ENCODE measurements around the gene PCGF2. TPM values are rescaled to one million over a fixed set of nuclear protein-coding genes. Genes with fewer than 3 reads are reported as not detected.
"Not testable (repeated sequence)": the region's sequence is repeated elsewhere in the genome, so short reads cannot be mapped to it uniquely, and the experiment has no call there.

Gene PCGF2
- total RNA-seq = 2.4 and 7.8 TPM in 2 replicates

DNA sequence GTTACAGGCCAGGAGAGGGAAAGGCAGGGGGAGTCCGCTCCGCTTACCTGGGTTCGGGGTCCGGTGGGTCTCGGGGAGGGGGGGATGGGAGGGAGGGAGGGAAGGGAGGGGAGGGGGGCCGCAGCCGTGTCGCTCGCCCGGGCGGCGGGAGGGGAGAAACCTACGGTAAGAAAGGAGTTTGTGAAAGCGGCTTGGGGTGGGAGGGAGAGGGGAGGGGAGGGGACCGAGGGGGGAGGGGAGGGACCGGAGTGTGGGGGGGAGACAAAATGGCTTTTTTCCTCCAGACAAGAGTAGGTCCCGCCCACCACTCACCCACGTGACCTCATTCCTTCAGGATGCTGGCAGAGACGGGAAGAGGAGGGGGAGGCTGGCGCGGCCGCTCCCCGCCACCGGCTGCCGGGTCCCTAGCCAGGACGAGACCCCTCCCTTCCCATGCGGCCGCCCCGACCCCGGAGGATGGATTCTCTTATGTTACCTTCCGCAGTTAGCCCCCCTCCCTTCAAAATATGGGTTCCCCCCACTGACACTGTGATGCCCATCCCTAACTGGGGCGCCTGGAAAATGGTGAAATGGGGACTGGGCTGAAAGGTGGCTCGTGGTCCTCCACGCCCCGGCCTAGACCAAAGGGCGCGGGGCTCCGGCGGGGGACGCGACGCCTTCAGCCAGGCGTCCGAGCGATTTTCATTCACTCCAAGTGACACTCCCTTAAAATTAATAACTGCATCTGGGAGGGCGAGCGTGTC lies at the start of gene PCGF2:
PCGF2 (minus strand) TSS at position 188 of the 743 bp plus-strand sequence. CDS start 7,934 bp downstream, outside the sequence.
- DNase-seq = peak; percentile 92

DNA sequence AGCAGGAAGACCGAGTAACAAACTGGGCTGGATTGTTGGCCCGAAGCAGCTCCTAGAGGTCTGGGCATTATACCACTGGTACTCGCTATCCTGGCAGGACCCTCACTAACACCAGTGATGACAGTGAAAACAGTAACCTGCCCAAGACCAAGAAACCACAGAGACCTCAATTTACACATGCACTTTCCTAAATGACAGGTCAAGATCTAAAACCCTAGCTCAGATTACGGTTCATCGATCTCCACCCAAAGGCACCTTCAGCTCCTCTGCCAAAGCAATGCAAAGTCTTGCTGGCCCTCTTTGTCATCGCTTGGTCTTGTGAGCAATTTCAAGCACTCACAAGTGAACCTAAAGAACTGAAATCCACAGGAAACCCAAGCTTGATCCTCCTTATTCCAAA lies 49.7 kb upstream of the PCGF2 start:
- peak; percentile 7 for DNase-seq

DNA sequence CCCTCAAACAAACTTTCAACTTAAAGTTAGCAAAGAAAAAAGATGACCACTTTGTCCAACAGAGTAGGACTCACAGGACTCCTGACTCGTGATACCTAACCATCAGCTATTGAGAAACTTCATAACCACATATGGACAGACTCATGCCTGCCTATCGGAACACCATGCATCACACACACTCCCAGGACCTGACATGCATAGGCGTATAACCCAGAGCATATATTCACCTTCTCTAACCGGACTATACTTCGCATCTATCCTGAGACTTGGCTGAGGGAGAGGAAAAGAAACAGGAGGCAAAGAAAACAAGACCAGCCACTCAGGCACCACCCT lies 49.0 kb upstream of the PCGF2 start:
- peak; percentile 8 for DNase-seq

DNA sequence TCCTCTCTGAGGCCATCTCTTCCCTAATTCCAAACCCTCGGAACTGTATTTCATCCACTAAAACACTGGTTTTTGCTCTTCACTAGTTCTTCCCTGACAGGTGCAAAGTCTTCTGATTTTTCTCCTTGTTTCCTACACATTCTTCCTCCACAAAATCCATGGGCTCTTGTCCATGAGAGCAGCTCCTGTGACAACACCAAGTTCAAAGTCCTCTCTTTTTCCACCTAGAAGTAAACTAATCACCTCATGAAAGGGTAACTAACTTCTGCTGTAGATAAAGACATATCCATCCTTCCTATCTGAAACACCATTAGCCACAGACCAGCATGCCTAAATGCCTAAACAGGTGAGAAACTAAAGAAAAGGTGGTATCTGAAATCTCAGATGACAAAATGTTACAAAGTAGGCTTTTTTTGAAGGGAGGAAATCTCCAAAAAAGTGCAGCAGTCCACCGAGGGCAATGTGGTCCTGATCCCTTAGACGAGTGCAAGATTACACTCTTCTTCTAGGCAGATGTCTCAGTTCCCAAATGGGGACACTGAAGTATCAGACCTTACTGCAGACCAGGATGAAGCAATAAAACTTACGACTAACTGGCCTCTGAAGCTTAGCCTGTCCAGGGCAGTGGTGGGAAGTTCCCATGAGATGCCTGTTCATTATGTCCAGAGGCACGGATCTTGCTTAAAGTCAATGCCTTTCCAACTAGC lies 48.5 kb upstream of the PCGF2 start:
- no peak for DNase-seq

DNA sequence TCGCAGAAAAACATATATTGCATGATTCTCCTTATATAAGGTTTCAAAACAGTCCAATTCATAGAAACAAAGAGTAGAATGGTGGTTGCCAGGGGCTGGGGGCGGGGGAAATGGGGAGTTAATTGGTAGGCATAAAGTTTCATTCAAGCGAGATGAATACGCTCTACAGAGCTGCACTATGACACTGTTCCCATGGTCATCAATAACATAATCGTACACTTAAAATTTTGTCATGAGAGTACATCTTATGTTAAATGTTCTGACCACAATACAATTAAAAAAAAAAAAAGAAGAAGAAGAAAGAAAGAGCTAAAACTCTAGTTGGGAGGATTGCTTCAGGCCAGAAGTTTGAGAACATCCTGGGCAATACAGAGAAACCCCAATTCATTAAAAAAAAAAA lies 46.1 kb upstream of the PCGF2 start:
- no peak for DNase-seq

DNA sequence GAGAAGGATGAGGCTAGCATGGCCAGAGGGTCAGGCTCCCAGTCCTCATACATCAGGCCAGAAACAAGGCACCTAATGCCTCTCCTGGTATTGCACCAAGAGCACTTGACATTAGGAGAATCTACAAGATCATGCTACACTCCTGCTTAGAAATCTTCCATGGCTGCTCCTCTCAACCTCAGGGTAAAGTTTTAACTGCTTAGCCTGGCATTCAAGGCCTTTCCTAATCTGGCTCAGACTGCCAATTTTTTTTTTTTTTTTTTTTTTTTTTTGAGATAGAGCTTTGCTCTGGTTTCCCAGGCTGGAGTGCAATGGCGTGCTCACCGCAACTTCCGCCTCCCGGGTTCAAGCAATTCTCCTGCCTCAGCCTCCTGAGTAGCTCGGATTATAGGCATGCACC lies 43.0 kb upstream of the PCGF2 start:
- DNase-seq = no peak

DNA sequence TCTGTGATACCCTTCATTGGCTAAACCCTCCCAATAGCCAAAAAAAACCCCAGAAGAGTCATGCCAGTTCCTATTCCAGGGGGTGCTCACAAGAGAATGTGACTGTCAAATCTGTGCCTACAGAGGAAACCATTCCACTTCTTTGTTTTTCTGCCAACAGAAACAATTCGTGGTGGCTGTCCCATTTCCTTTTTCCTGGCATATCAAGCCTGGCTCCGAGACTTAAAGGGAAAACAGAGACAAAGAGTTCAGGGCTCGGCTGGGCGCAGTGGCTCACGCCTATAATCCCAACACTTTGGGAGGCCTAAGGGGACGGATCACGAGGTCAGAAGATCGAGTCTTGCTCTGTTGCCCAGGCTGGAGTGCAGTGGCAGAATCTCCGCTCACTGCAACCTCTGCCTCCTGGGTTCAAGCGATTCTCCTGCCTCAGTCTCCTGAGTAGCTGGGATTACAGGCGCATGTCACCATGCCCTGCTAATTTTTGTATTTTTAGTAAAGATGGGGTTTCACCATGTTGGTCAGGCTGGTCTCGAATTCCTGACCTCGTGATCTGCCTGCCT lies 42.1 kb upstream of the PCGF2 start:
- peak; percentile 62 for DNase-seq

DNA sequence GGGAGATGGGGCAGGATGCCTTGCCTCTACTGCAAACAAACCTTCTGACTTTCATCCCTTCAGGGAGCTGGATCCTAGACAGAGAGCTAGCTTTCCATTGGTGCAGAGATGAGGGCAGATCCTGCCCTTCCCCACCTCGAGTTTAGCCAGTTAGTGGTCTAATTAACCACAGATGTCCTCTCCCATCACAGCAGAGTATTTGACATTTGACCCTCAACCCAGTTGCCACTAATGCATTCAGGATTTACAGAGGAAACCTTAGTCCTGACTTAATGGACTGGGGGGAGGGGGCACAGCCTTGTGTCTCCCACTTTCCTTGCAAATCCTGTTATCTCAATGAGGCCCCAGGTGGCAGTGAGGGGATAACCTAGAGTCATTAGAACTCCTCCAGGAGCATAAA lies 41.0 kb upstream of the PCGF2 start:
- no peak for DNase-seq

DNA sequence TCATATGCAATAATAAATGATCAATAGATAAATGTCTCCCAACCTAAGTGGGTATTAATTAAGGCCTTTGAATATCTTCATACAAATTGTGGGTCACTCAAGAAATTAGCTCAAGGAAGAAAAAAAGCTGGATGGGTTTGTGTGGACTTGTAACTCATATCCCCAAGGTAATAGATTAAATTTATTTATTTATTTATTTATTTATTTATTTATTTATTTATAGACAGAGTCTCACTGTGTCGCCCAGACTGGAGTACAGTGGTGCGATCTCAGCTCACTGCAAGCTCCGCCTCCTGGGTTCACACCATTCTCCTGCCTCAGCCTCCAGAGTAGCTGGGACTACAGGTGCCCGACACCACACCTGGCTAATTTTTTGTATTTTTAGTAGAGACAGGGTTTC lies 39.9 kb upstream of the PCGF2 start:
- not testable (repeated sequence) for DNase-seq

DNA sequence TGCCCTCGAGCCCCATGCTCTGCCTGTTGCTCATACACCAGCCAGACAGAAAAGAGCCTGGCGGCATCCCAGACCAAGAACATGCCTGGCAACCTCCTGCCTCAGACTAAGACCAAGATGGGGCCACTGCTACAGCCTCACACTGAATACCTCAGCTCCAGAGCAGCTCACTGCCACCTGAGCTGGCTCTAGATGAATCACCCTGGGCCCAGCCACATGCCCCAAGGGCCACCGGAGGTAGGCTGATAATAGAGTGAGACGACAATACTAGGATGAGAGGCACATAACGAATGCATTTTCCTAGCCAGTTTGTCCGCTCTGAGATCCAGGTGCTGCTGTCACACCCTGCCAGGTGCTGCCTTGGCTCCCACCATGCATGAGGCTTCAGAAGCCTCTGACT lies 38.2 kb upstream of the PCGF2 start:
- no peak for DNase-seq

DNA sequence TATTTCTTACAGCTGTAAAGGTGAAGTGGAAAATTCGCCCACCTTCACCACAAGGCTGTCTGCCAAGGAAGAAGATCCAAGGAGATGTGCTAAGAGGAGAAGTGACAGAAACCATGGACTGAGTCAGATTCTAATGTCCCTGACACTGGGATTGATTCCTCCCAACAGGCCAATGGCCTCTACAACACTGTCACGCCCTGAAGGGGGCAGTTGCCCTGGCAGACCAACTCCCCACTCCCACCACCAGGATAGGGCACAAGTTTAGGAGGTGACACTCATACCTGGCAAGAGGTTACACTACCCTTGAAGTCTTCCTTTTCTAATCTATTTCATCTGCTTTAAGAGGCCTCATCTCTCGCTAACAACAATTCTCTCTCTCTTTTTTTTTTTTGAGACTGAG lies 35.1 kb upstream of the PCGF2 start:
- DNase-seq = no peak

DNA sequence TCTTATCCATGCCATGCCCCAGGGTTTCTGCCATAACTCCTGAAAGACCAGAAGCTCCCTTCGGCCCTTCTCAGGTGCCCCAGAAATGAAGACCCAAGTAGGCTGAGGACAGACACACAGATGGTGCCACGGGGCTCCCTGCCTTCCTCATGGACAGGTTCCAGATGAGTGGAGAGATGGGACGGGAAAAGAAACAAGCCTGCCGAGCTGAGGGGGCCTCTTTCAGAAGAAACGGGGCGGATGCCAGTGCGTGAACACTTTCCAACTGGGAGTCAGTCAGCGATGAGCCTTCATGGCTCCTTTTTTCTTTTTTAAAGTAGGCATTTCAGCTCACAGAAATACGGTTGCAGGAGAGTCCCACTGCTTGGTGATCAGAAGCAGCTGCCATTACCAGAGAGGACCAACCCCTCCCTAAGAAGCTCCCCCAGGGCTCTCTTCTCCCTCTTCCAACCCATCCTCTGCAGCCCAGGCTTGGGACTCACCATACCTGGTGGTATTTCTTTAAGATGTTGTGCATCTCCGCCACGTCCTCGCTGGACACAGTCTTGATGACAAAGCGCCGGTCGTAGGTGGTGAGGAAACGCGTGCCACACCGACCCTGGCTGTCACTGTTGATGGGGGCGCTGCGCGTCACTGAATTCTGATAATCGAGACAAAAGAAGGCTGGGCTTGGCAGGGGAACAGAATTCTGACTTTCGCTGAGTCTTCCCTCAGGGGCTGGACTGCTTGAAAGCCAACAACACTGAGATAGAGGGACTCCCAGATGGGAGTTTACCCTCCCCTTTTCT lies 32.0 kb upstream of the PCGF2 start:
- no peak for DNase-seq

DNA sequence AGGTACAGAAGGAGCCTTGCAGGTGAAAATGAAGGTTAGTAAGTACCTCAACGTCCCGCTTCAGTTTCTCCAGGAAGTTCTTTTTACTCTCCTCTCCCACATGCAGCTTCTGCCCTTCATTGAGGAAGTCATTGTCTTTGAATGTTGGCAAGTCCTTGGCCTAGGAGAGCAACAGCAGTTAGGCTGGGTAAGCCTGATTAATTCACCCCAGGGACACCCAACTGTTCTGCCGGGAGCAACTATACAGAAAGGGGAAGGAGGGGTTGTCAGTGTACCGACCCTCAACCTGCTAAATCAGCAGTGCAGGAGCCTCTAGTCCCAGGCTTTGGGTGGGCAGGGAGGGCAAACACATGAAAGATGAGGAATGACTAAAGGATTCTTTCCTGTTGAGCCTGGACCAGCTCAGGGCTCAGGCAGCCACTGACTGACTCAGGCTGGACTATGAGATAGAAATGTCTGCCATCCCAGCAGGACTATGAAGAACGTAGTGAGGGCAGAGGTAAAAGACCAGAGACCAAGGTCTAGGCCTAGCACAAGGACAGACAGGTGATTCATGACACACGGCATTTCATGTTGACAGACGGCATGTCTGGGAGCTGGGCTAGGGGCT lies 29.6 kb upstream of the PCGF2 start:
- DNase-seq = no peak

DNA sequence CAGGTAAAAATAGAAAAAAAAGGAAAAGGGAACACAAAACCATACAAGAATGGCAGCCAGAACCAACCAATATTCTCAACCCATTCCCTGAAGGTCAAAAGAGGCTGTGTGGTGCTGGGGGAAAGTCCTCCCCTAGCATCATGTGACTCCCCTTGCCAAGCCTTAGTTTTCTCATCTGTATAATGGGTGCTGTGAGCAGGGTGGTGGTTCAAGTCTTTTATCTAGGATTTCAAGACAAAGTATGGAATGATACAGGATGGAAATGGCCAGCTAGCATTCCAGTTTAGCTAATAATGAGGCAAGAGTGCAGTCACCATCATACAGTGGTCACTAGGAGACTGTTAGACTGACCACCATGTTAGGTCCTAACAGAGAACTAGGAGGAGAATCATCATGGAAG lies 25.1 kb upstream of the PCGF2 start:
- DNase-seq = no peak

DNA sequence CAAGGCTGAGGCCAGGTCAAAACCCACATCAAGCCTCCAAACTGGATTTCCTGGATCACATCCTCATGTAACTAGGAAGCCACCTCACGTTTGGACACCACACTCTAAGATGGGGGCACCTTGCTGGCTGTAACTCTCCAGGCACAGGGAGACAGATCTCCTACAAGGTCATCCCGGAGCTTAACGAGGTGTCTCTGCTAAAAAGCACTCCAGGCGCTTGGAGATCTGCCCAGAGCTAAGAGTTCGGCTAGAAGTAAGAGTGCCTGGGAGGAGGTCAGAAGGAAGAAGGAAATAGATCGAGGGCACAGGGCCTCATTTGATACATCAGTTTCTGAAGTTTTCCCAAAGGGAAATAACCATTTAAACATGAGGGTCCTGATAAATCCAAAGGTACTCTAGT lies 20.3 kb upstream of the PCGF2 start:
- DNase-seq = no peak

DNA sequence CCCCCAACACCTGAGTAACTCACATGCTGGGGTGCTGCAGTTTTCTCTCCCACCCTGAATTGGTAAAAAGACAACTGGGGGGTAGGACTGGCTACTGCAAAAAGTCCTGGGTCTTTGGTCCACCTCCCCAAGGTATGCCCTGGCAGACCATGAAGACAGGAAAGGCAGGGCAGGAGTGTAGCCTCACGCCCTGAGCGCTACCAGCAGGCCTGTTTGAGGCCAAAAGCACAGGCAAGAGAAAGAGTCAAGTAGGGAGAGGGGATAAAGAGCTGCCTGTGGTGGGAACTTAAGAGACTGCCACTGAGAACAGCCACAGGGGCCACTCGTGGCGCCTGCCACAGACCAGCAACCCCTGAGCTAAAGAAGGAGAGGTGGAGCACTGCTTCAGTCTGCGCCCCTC lies 18.2 kb upstream of the PCGF2 start:
- DNase-seq = no peak

DNA sequence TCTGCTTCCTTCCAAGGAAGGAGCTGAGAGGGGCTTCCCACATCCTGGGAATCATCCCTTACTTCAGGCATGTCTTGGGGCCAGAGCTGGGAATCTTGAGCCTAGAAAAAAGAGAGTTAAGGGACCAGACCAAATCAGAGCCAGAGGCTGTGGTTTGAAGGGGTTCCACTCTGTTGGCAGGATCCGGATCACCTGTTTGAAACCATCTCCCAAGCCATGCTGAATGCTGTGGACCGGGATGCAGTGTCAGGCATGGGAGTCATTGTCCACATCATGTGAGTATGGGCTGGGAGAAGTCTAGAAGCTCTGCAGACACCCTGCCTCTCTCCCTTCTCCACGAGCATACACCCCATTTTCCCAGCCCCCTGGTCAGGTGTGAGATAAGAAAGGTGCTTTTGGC lies 14.1 kb upstream of the PCGF2 start:
- DNase-seq = no peak

DNA sequence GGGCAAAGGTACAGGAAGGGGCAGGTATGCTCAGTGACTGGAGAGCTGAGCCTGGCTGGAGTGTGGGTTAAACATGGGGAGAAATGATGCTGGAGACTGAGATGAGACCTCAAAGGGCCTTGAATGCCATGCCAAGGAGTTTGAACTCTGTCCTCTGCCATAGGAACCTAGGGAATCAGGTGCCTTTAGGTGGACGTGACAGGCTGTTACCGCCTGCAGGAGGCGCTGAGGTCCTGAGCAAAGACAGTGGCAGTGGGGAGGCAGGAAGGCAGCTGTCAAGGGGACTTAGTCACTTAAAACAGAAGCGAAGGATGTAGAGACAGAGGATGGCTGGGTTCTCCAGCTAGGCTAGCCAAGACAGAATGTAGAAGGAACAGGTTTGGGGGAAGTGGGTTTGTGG lies 13.5 kb upstream of the PCGF2 start:
- peak; percentile 76 for DNase-seq

DNA sequence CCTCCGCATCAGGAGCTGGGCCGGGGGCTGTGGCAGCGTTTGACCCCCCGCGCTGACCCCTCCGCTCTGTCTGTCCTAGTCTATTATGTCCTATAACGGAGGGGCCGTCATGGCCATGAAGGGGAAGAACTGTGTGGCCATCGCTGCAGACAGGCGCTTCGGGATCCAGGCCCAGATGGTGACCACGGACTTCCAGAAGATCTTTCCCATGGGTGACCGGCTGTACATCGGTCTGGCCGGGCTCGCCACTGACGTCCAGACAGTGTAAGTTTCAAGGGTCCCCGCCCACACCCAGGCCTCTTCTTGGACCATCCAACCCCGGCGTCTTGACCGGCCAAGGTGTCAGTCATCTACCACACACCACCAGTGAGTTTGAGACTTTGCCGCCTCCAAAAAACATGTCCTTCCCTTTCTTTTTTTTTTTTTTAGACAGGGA lies 5.0 kb upstream of the PCGF2 start:
- no peak for DNase-seq

DNA sequence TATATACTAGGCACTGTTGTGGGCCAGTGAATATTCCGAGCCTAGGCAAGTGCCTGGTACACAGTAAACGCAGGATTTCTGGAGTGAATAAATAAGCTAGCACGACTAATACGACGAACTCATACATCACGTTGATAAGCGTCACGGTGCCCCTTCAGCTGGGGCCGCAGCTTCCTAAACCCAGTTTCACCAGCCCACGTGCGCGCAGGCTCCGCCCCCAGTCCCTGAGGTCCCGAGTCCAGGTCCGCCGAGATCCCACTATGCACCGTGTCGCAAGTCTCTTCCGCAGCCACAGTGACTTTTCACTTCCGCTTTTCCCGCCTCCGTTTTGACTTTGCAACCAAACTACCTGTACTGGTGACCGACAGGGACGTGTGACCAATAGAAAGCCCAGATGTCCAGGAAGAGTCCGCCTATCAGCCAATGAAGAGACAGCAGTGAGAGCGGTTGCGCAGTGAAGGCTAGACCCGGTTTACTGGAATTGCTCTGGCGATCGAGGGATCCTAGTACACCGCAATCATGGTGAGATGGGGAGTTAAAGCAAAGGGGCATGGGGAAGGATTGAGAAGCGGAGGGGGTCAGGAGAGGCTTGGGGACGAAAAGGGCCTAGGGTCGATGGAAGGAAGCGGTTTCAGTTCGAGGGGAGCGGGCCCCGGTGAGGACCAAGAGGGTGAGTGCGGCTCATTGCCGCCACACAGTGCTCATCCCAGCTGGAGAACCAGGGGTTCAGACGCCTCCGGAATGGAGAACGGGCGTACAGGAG lies 4.4 kb upstream of the PCGF2 start, which contains the start of gene PSMB3:
PSMB3 (plus strand) TSS at position 434 of the 763 bp plus-strand sequence; CDS start at position 520, 86 bp downstream.
- peak; percentile 100 for DNase-seq

DNA sequence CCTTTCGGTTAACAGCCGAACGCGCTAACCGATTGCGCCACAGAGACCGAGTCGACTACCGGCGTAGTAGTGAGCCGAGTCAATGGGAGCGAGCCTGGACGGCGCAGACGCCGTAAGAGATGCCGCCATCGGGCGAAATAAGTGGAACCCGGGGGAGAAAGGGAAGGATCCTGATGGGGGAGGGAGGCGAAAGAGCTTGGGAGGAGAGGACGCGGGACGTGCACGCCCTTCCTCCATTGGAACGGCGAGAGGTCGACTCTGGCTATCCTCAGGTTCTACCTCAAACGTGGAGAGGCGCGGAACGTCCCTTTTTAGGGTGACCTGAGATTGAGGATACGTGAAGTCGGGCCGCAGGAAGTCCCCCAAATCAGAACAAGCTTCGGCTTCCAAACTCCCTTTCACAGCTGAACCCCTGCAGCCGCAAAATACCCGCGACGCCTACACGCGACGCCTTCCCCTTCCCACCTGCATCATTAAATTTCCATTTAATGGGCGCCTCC lies 3.7 kb upstream of the PCGF2 start:
- DNase-seq = peak; percentile 90

Measured in dermis blood vessel endothelial cell (primary cell).